HEK293 (cell line): Measurements from ENCODE around the gene PRPSAP2.
"Not testable (repeated sequence)": the region's sequence is repeated elsewhere in the genome, so short reads cannot be mapped to it uniquely, and the experiment has no call there.

Experiments
- CTCF ChIA-PET: fragments of 350-600 bp; formaldehyde crosslinking; extraction: SDS; loops from one replicate; lab custom pipeline; 2021; ENCODE audit warnings: antibody characterized with exemption; lab: Yijun Ruan, JAX
- POLR2A ChIA-PET: fragments of 300-600 bp; formaldehyde crosslinking; extraction: SDS; loops from one replicate; lab custom pipeline; 2020; ENCODE audit warnings: antibody characterized with exemption, inconsistent platforms; lab: Yijun Ruan, JAX
- H3K27ac ChIP-seq: fragments of 200-500 bp; sonication (Bioruptor generic); 2 replicates; pipeline ENCODE4 v1.5.1; 2014; ENCODE audit warnings: low read depth, low read length, control low read depth, inconsistent platforms; ENCODE audit errors: extremely low read depth
- H3K36me3 ChIP-seq, 2 experiments: fragments of 200-500 bp in 1 of 2; sonication (Bioruptor generic) in 1 of 2; 1 replicate in 1 of 2; 2 replicates in 1 of 2; pipeline ENCODE4 v1.5.1; 2014 to 2017; ENCODE audit warnings: inconsistent platforms in 2 of 2, low read length in 2 of 2; ENCODE audit not compliant: control insufficient read depth in 2 of 2, insufficient read depth in 1 of 2
- H3K4me1 ChIP-seq: fragments of 200-500 bp; sonication (Bioruptor generic); 2 replicates; pipeline ENCODE4 v1.5.1; 2014; ENCODE audit warnings: mild to moderate bottlenecking, low read length, inconsistent platforms; ENCODE audit not compliant: control insufficient read depth, insufficient read depth
- H3K4me3 ChIP-seq: 2 replicates; pipeline ENCODE4 v1.5.1; 2011; ENCODE audit warnings: low read depth, mild to moderate bottlenecking, control low read depth, low read length, moderate library complexity
- H3K9me3 ChIP-seq: fragments of 200-500 bp; sonication (Bioruptor generic); 2 replicates; pipeline ENCODE4 v1.5.1; 2014; ENCODE audit warnings: low read depth, low read length, inconsistent platforms; ENCODE audit not compliant: control insufficient read depth, insufficient read depth
- FEZF1 ChIP-seq: fragments of 450-650 bp; formaldehyde crosslinking; IDR thresholded peaks from 2 replicates; pipeline ENCODE4 v1.5.1; 2016; ENCODE audit warnings: missing biosample characterization, missing genetic modification characterization
- GLI2 ChIP-seq: fragments of 450-650 bp; formaldehyde crosslinking; IDR thresholded peaks from 2 replicates; pipeline ENCODE4; 2017; ENCODE audit warnings: missing biosample characterization, missing genetic modification characterization, low read depth, borderline replicate concordance
- KLF10 ChIP-seq: fragments of 450-650 bp; IDR thresholded peaks from 2 replicates; pipeline ENCODE4 v1.5.1; 2018; ENCODE audit warnings: missing biosample characterization, mild to moderate bottlenecking, missing genetic modification characterization
- KLF16 ChIP-seq: fragments of 450-650 bp; formaldehyde crosslinking; IDR thresholded peaks from 2 replicates; pipeline ENCODE4 v1.5.1; 2017; ENCODE audit warnings: missing biosample characterization, missing genetic modification characterization
- YY1 ChIP-seq: fragments of 450-650 bp; formaldehyde crosslinking; IDR thresholded peaks from 2 replicates; pipeline ENCODE4 v1.5.1; 2018; ENCODE audit warnings: missing biosample characterization, missing genetic modification characterization
- ZBTB20 ChIP-seq: fragments of 450-650 bp; formaldehyde crosslinking; IDR thresholded peaks from 2 replicates; pipeline ENCODE4 v1.5.1; 2016; ENCODE audit warnings: missing biosample characterization, missing genetic modification characterization
- ZNF16 ChIP-seq: fragments of 450-650 bp; formaldehyde crosslinking; IDR thresholded peaks from 2 replicates; pipeline ENCODE4 v1.5.1; 2016; ENCODE audit warnings: low read depth, missing biosample characterization, missing genetic modification characterization
- ZNF169 ChIP-seq: fragments of 450-650 bp; formaldehyde crosslinking; IDR thresholded peaks from 2 replicates; pipeline ENCODE4 v1.5.1; 2016; ENCODE audit warnings: missing biosample characterization, missing genetic modification characterization
- ZNF174 ChIP-seq: fragments of 450-650 bp; formaldehyde crosslinking; IDR thresholded peaks from 2 replicates; pipeline ENCODE4 v1.5.0; 2017; ENCODE audit warnings: missing biosample characterization, mild to moderate bottlenecking, missing genetic modification characterization
- ZNF184 ChIP-seq: fragments of 450-650 bp; IDR thresholded peaks from 2 replicates; pipeline ENCODE4 v1.5.1; 2018; ENCODE audit warnings: missing biosample characterization, mild to moderate bottlenecking, missing genetic modification characterization
- ZNF24 ChIP-seq: fragments of 450-650 bp; formaldehyde crosslinking; IDR thresholded peaks from 2 replicates; pipeline ENCODE4 v1.5.1; 2016; ENCODE audit warnings: missing biosample characterization, missing genetic modification characterization
- ZNF266 ChIP-seq: fragments of 450-650 bp; formaldehyde crosslinking; IDR thresholded peaks from 2 replicates; pipeline ENCODE4 v1.5.1; 2016; ENCODE audit warnings: missing biosample characterization, missing genetic modification characterization, low read depth
- ZNF292 ChIP-seq: fragments of 450-650 bp; formaldehyde crosslinking; IDR thresholded peaks from 2 replicates; pipeline ENCODE4 v1.5.1; 2016; ENCODE audit warnings: low read depth, missing biosample characterization, missing genetic modification characterization, borderline replicate concordance
- ZNF37A ChIP-seq: fragments of 450-650 bp; IDR thresholded peaks from 2 replicates; pipeline ENCODE4 v1.5.1; 2018; ENCODE audit warnings: missing biosample characterization, missing genetic modification characterization
- ZNF404 ChIP-seq: fragments of 450-650 bp; formaldehyde crosslinking; IDR thresholded peaks from 2 replicates; pipeline ENCODE4 v1.5.1; 2017; ENCODE audit warnings: missing biosample characterization, missing genetic modification characterization
- ZNF423 ChIP-seq: fragments of 450-650 bp; formaldehyde crosslinking; IDR thresholded peaks from 2 replicates; pipeline ENCODE4 v1.5.1; 2016; ENCODE audit warnings: missing biosample characterization, missing genetic modification characterization
- ZNF426 ChIP-seq: fragments of 450-650 bp; formaldehyde crosslinking; IDR thresholded peaks from 2 replicates; pipeline ENCODE4 v1.5.1; 2017; ENCODE audit warnings: missing biosample characterization, missing genetic modification characterization, mild to moderate bottlenecking, inconsistent platforms, moderate library complexity
- ZNF501 ChIP-seq: fragments of 450-650 bp; formaldehyde crosslinking; IDR thresholded peaks from 2 replicates; pipeline ENCODE4 v1.5.1; 2016; ENCODE audit warnings: missing biosample characterization, missing genetic modification characterization
- ZNF514 ChIP-seq: fragments of 450-650 bp; formaldehyde crosslinking; IDR thresholded peaks from 2 replicates; pipeline ENCODE4 v1.5.1; 2016; ENCODE audit warnings: missing biosample characterization, missing genetic modification characterization
- ZNF529 ChIP-seq: fragments of 450-650 bp; formaldehyde crosslinking; IDR thresholded peaks from 2 replicates; pipeline ENCODE4 v1.5.1; 2017; ENCODE audit warnings: missing genetic modification characterization, missing biosample characterization; ENCODE audit not compliant: insufficient replicate concordance
- ZNF561 ChIP-seq: fragments of 450-650 bp; IDR thresholded peaks from 2 replicates; pipeline ENCODE4 v1.5.1; 2018; ENCODE audit warnings: missing biosample characterization, missing genetic modification characterization, borderline replicate concordance
- ZNF626 ChIP-seq: fragments of 450-650 bp; sonication (Bioruptor Pico); formaldehyde crosslinking; IDR thresholded peaks from 2 replicates; pipeline ENCODE4 v1.5.1; 2018; ENCODE audit warnings: missing biosample characterization, missing genetic modification characterization, inconsistent platforms
- ZNF747 ChIP-seq: fragments of 450-650 bp; formaldehyde crosslinking; IDR thresholded peaks from 2 replicates; pipeline ENCODE4 v1.5.1; 2016; ENCODE audit warnings: missing biosample characterization, missing genetic modification characterization
- ZNF792 ChIP-seq: fragments of 450-650 bp; formaldehyde crosslinking; IDR thresholded peaks from 2 replicates; pipeline ENCODE4 v1.5.1; 2016; ENCODE audit warnings: missing biosample characterization, missing genetic modification characterization

Gene PRPSAP2

DNA sequence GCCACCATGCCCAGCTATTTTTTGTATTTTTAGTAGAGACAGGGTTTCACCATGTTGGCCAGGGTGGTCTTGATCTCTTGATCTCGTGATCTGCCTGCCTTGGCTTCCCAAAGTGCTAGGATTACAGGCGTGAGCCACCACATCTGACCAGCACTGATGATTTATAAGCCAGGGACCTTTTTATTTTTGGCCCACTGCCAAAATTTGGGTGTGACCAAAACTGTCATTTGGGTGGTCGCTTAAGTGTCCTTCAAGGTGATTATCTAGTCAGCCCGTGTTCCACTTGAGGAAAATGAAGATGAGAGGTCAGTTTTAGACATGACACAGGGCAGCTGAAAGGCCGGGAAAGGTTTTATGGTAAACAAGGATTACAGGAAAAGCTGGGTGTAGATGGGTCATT is 7.1 kb downstream of the PRPSAP2 start:
- not testable (repeated sequence) for H3K4me1 ChIP-seq, H3K4me3 ChIP-seq, H3K9me3 ChIP-seq, H3K27ac ChIP-seq
- H3K36me3 ChIP-seq, result peaks cover 45 to 50% of the 10 kb centered on the region in 2 experiments
- peak; percentile 46; the same call in 1 of the 2 replicates for TF ChIP-seq ZNF184 (tag by site-specific recombination)
- 0 out of 2 replicates have a peak, but pooled peaks have one; percentile 13 for TF ChIP-seq KLF10 (tag by site-specific recombination)
- ChIA-PET POLR2A (interaction anchor here (0.6 to 1.7 kb wide), 3 partner anchors 9 to 18 kb away, joined by 3 to 5 read pairs (median 5); no protein-coding TSS in a partner anchor), CTCF (interaction anchor here (1.0 kb wide), 1 partner anchor 48 kb away, joined by 3 read pairs; no protein-coding TSS in a partner anchor)

DNA sequence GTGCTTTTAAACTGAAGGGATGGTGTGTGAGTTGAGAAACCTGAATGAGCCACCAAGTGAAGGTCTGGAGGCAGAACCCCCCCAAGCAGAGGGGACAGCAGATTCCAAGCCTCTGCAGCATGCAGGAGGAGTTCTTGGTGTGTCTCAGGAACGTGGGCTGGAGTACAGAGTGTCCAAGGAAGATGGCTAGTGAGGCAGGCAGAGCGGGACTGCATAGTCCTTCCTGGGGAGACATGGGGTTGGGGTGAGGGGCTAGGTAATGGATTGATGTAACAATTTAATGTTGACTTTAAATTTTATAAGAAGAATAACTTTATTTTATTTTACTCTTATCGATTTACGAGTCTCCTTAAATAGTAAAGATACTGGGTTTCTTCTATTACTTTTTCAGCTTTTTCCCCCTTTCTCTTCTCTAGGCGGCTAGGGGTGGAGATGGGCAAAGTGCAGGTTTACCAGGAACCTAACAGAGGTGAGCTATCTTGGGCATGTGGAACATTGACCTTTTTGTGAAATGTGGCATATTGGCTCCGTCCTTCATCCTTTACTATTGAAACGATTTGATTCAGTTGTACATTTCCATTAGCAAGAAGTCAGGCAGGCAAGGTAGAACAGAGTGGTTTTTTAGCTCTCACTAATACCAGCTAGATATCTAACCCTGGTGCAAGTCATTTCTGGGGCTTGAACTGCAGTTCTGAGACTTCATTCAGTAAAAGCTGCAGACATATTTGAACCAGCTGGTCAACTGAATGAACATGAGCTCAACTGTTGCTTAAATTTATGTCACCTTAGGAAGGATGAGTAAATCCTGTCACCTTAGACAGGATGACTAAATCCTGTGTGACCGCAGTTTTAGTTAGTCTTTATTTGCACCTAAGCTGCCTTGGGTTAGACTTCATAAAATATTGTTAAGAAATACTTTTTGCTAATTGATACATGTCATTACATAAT is 9.2 kb downstream of the PRPSAP2 start:
- Histone ChIP-seq H3K4me3 (no peak overlapping the region), H3K9me3 (no peaks in the 10 kb centered on the region), H3K4me1 (no peaks in the 10 kb centered on the region; the same call in 1 of the 2 replicates), H3K27ac (no peak overlapping the region), H3K36me3 (peaks cover 61 to 66% of the 10 kb centered on the region in 2 experiments)
- CTCF ChIA-PET, result no interaction called here
- TF ChIP-seq ZNF174 (tag by site-specific recombination), result no peak
- no peak for TF ChIP-seq FEZF1 (tag by site-specific recombination)
- no peak for TF ChIP-seq ZNF561 (tag by site-specific recombination)
- no peak for TF ChIP-seq ZNF24
- no peak for TF ChIP-seq YY1 (tag by site-specific recombination)
- no peak for TF ChIP-seq ZNF529 (tag by site-specific recombination)
- POLR2A ChIA-PET, result interaction anchor here (0.6 to 1.0 kb wide), 3 partner anchors 8 to 9 kb away, joined by 3 to 7 read pairs (median 5); partner anchors contain the start of gene PRPSAP2

DNA sequence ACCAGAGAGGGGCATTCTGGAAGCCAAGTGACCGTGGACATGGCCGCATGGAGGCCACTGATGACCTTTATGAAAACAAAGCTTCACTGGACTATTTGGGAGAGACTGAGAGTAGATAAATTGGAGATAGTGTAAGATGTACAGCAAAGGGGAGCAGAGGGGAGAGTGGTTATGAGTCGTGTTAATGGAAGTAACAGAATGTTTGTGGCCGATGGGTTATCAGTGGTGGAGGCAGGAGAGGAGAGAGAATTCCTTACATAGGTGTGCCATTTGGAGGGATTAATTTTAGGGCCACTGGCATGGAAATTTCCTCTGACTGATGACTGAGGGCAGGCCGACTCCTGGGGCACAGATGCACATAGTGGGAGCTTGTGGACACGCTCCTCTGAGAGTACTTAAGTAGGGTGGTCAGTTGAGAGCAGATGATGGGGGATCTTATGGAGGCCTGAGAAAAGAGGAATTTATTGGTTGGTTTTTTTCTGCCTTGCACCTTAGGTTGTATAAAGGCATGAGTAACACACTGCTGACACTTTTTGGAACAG is 19.2 kb downstream of the PRPSAP2 start:
- POLR2A ChIA-PET, result no interaction called here
- no peaks in the 10 kb centered on the region for H3K4me1 ChIP-seq
- peaks cover 83 to 93% of the 10 kb centered on the region in 2 experiments for H3K36me3 ChIP-seq
- no peak overlapping the region for H3K27ac ChIP-seq
- no peak overlapping the region for H3K4me3 ChIP-seq
- TF ChIP-seq KLF16 (no peak), ZNF266 (tag by site-specific recombination) (no peak), ZNF747 (tag by site-specific recombination) (no peak), ZNF792 (tag by site-specific recombination) (no peak), ZNF423 (no peak), ZNF169 (no peak), ZNF514 (tag by site-specific recombination) (no peak), ZNF16 (no peak), ZBTB20 (tag by site-specific recombination) (no peak), ZNF626 (tag by site-specific recombination) (no peak), ZNF501 (tag by site-specific recombination) (no peak), ZNF404 (tag by site-specific recombination) (no peak), ZNF37A (tag by site-specific recombination) (no peak), GLI2 (tag by site-specific recombination) (no peak), ZNF426 (no peak), ZNF292 (no peak)
- TF ChIP-seq, all 188 proteins: peak for 0
- no peaks in the 10 kb centered on the region for H3K9me3 ChIP-seq
- CTCF ChIA-PET, result no interaction called here
